K562 (cell line): ENCODE measurements around the gene TDRKH. TPM values are rescaled to one million over a fixed set of nuclear protein-coding genes. Genes with fewer than 3 reads are reported as not detected.

Experiments
- ELK3 ChIP-seq: fragments of 450-650 bp; formaldehyde crosslinking; IDR thresholded peaks from 2 replicates; pipeline ENCODE4 v1.4.0; 2020; ENCODE audit warnings: mild to moderate bottlenecking
- GATAD2A ChIP-seq: fragments of 450-650 bp; IDR thresholded peaks from 2 replicates; pipeline ENCODE4 v1.6.1; 2017
- PHB2 ChIP-seq: fragments of 450-650 bp; IDR thresholded peaks from 2 replicates; pipeline ENCODE4 v1.6.1; 2017; ENCODE audit warnings: low read depth
- YBX1 ChIP-seq: fragments of 450-650 bp; IDR thresholded peaks from 2 replicates; pipeline ENCODE4 v1.7.1; 2016; ENCODE audit warnings: mild to moderate bottlenecking
- polyA plus RNA-seq, 8 experiments: library from polyadenylated mRNA; depleted of rRNA in 4 of 8; stranded (reverse) in 5 of 8; unstranded in 3 of 8; fragments of >200 nt; fragmentation: Nextera tagmentation in 2 of 8; fragmentation: Illumina TruSeq in 1 of 8; extraction: Ambion mirVana in 2 of 8; extraction: Trizol in 1 of 8; gene quantifications; 2 replicates each; pipeline versions ENCODE4 v1.2.1 to v1.2.3, GENCODE V29; 2011 to 2014; ENCODE audit warnings: inconsistent platforms in 1 of 8, missing spikeins in 1 of 8
- total RNA-seq, 7 experiments: library from RNA; depleted of rRNA in 6 of 7; stranded (reverse); fragments of >200 nt in 6 of 7; fragmentation: Illumina TruSeq in 2 of 7; extraction: Trizol in 2 of 7; gene quantifications; 2 replicates each; pipeline versions ENCODE4 v1.2.1 to v1.2.3, GENCODE V29; 2011 to 2021; ENCODE audit warnings: low replicate concordance in 1 of 7
- TF ChIP-seq, protein P1 (sequence below), 2 experiments: fragments of 450-650 bp; IDR thresholded peaks; 2 replicates each; pipeline ENCODE4 v1.6.1; 2016; ENCODE audit warnings: mild to moderate bottlenecking in 2 of 2, borderline replicate concordance in 1 of 2, low read depth in 1 of 2, moderate library complexity in 1 of 2
- TF ChIP-seq, protein P2 (sequence below): sonication (generic); formaldehyde crosslinking; IDR thresholded peaks from 2 replicates; pipeline ENCODE4 v1.8.0; 2022; ENCODE audit warnings: mild to moderate bottlenecking, missing genetic modification reagents
- TF ChIP-seq, protein P3 (sequence below): sonication (generic); formaldehyde crosslinking; IDR thresholded peaks from 2 replicates; pipeline ENCODE4 v1.5.0; 2020; ENCODE audit warnings: missing genetic modification reagents

TDRKH gene
- total and polyA plus RNA-seq, 9 of the 15 experiments (the other 6 are each of a cell fraction or from before 2014, with no cell fraction given) = 4.3 to 21.3 (median 8.4) TPM

DNA sequence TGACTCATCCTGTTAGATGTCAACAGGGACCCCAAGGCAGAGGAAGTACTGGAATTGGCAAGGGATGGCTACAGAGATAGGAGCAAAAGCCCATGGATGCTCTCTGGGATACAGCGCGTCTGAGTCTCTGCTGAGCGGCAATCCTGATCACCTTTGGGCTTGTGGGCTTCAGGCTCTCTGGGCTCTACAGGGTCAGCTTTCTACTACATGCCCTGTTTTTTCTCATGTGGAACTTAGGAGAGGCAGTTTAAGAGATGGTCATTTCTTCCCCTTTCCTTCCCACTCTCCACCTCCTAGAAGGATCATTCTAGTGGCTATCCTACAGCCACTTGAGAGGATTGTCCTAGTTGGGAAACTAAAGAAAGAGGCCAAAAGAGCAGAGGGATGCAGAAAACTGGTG, 13.6 kb upstream of the TDRKH start (continued):
- TF ChIP-seq, protein P1, sequence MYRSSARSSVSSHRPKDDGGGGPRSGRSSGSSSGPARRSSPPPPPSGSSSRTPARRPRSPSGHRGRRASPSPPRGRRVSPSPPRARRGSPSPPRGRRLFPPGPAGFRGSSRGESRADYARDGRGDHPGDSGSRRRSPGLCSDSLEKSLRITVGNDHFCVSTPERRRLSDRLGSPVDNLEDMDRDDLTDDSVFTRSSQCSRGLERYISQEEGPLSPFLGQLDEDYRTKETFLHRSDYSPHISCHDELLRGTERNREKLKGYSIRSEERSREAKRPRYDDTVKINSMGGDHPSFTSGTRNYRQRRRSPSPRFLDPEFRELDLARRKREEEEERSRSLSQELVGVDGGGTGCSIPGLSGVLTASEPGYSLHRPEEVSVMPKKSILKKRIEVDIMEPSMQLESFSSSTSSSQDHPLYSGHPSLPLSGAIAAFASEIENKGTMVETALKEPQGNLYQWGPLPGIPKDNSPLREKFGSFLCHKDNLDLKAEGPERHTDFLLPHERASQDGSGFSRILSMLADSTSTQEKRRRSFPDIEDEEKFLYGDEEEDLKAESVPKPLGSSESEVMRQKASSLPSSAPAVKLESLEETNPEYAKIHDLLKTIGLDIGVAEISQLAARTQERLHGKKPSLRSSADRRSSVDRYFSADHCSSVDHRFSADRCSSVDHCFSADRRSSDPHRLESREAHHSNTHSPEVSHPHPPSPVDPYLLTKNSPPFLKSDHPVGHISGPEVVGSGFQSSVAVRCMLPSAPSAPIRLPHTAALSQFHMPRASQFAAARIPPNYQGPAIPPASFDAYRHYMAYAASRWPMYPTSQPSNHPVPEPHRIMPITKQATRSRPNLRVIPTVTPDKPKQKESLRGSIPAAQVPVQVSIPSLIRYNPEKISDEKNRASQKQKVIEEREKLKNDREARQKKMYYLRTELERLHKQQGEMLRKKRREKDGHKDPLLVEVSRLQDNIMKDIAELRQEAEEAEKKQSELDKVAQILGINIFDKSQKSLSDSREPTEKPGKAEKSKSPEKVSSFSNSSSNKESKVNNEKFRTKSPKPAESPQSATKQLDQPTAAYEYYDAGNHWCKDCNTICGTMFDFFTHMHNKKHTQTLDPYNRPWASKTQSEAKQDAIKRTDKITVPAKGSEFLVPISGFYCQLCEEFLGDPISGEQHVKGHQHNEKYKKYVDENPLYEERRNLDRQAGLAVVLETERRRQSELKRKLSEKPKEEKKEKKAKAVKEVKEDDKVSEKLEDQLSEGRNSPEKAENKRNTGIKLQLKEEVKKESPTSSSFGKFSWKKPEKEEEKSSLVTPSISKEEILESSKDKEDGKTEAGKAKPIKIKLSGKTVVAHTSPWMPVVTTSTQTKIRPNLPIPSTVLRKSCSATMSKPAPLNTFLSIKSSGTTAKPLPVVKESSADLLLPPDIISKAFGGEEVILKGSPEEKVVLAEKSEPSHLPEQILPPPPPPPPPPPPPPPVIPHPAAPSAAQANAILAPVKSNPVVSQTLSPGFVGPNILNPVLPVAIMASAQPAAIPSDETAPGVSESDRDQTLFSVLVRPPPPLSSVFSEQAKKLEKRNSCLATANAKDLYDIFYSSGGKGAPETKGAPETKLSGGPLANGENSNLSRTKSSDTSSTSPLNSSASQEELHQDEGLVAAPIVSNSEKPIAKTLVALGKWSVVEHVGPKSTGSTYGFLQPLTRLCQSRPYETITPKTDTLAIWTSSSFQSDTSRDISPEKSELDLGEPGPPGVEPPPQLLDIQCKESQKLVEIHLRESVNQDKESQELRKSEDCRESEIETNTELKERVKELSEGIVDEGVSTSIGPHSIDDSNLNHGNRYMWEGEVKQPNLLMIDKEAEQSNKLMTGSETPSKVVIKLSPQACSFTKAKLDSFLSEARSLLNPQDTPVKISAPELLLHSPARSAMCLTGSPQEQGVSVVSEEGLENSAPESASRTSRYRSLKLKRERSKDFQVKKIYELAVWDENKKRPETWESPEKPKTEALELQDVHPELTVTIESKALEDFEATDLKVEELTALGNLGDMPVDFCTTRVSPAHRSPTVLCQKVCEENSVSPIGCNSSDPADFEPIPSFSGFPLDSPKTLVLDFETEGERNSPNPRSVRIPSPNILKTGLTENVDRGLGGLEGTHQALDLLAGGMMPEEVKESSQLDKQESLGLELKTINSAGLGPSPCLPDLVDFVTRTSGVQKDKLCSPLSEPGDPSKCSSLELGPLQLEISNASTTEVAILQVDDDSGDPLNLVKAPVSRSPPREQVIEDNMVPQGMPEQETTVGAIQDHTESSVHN (IDR thresholded peaks at IDR 0.05; ENCODE audit: borderline replicate concordance in 1 of 2, low read depth in 1 of 2) = no peak
- TF ChIP-seq GATAD2A (no peak), ELK3 (no peak), YBX1 (no peak), PHB2 (no peak)
- TF ChIP-seq, protein P2, sequence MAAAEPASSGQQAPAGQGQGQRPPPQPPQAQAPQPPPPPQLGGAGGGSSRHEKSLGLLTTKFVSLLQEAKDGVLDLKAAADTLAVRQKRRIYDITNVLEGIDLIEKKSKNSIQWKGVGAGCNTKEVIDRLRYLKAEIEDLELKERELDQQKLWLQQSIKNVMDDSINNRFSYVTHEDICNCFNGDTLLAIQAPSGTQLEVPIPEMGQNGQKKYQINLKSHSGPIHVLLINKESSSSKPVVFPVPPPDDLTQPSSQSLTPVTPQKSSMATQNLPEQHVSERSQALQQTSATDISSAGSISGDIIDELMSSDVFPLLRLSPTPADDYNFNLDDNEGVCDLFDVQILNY (CRISPR knock-in tag) = no peak
- TF ChIP-seq, protein P3, sequence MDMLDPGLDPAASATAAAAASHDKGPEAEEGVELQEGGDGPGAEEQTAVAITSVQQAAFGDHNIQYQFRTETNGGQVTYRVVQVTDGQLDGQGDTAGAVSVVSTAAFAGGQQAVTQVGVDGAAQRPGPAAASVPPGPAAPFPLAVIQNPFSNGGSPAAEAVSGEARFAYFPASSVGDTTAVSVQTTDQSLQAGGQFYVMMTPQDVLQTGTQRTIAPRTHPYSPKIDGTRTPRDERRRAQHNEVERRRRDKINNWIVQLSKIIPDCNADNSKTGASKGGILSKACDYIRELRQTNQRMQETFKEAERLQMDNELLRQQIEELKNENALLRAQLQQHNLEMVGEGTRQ (CRISPR knock-in tag) = no peak
